Gastrocnemius medialis (tissue), 4 donors: ENCODE results near the gene ZNF688.

Source experiments
- CTCF ChIP-seq, 5 experiments: fragments of 450-650 bp in 3 of 5; fragments of 200-600 bp in 2 of 5; sonication (generic) in 2 of 5; IDR thresholded peaks in 4 of 5; conservative IDR thresholded peaks in 1 of 5; 1 replicate in 4 of 5; 2 replicates in 1 of 5; pipeline ENCODE4 v1.5.1; 2016 to 2019; ENCODE audit warnings: antibody characterized with exemption in 5 of 5, mild to moderate bottlenecking in 3 of 5, moderate library complexity in 3 of 5
- POLR2A ChIP-seq, 2 donors: fragments of 450-650 bp; IDR thresholded peaks; one replicate each; pipeline ENCODE4 v1.6.1; 2017; ENCODE audit warnings: antibody characterized with exemption in 2 of 2, mild to moderate bottlenecking in 2 of 2, moderate library complexity in 2 of 2

DNA sequence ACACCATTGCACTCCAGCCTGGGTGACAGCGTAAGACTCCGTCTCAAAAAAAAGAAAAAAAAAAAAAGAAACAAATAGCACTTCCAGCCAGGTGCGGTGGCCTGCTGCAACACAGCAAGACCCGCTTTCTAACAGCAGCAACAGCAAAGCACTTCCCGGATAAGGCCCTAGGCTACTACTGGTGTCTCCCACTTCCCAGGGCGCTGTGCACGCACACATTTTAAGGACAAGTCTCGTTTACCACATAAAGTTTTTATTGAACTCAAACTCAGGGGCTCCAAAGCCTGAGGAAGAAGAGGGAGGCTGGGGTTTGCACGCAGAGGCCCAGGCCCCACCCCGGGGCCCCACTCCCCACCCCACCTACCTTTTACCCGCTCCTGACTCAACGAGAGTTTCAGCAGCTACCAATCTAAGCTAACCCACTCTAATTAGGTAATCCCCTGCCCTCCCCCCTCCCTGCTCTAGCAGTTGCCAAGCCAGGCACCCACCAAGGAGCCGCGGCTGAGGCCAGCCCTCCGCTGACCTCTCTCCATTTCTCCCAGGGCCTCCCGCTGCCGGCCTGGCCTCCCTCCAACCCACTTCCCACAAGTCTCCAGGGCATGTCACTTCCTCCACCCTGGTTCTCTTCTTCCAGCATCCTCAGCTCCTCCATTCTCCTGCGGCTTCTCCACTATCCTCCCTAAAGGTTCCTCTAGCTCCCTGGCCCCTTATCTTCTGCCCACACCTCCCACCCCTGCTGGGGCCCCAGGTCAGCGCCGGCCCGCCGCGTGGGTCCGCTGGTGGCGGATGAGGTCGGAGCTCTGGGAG lies 47.5 kb downstream of the ZNF688 start:
- TF ChIP-seq CTCF (IDR thresholded peaks at IDR 0.05 in 4 of 5, conservative IDR thresholded peaks at IDR 0.05 in 1 of 5) (no peak), POLR2A (IDR thresholded peaks at IDR 0.05) (no peak)
